Neural crest cell (in vitro differentiated cells): ENCODE measurements around the gene WSCD1. TPM values are rescaled to one million over a fixed set of nuclear protein-coding genes. Genes with fewer than 3 reads are reported as not detected.

Experiments
- DNase-seq: peaks from one replicate; pipeline ENCODE4 v3.0.0; 2021; ENCODE audit warnings: low read depth, mixed read lengths, low spot score
- H3K27ac Mint-ChIP-seq: one replicate; pipeline ENCODE4 v1.8.0; 2021; ENCODE audit warnings: mild to moderate bottlenecking, mixed read lengths; ENCODE audit not compliant: unreplicated experiment
- H3K27me3 Mint-ChIP-seq: 2 replicates; pipeline ENCODE4 v1.8.0; 2021; ENCODE audit warnings: low read depth, mild to moderate bottlenecking, mixed read lengths
- H3K36me3 Mint-ChIP-seq: 2 replicates; pipeline ENCODE4 v1.8.0; 2021; ENCODE audit warnings: low read depth, mild to moderate bottlenecking, mixed read lengths
- H3K4me1 Mint-ChIP-seq: 2 replicates; pipeline ENCODE4 v1.8.0; 2021; ENCODE audit warnings: mixed read lengths
- H3K4me3 Mint-ChIP-seq: one replicate; pipeline ENCODE4 v1.8.0; 2021; ENCODE audit warnings: mild to moderate bottlenecking, mixed read lengths
- H3K9me3 Mint-ChIP-seq: 2 replicates; pipeline ENCODE4 v1.8.0; 2021; ENCODE audit warnings: mixed read lengths
- total RNA-seq: library from RNA; stranded (reverse); gene quantifications from 2 replicates; pipeline ENCODE4 v1.2.1, GENCODE V29; 2021
- TF ChIP-seq, protein P1 (sequence below): fragments of 200-600 bp; sonication (generic); conservative IDR thresholded peaks from 2 replicates; pipeline ENCODE4 v1.5.0; 2021; ENCODE audit warnings: antibody characterized with exemption, mild to moderate bottlenecking

The WSCD1 gene
- total RNA-seq, 1 donor from 2014 or later = 93.3 TPM

DNA sequence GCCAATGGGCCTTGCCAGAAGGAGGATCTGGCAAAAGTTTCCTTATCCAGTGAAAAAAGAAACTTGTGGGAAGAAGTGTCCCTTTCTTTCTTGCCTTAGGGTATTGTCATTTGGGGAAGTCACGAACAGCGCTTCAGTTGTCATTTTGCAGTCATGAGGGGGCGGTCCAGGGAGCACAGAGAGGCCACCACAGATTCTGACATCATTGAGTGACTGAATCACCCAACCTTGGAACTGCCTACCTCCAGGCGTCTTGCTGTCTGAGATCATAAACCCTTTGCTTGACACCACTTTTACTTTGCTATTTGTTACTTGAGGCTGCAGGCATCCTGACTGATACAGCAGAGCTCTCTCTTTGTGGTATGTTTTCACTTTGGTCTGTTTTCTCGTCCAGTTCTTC lies 3.1 kb upstream of the WSCD1 start:
- H3K4me3 Mint-ChIP-seq = peak overlapping the region; percentile 10
- H3K9me3 Mint-ChIP-seq = no peaks in the 10 kb centered on the region
- H3K4me1 Mint-ChIP-seq = peaks cover 30% of the 10 kb centered on the region
- no peak overlapping the region for H3K27ac Mint-ChIP-seq
- DNase-seq = no peak
- TF ChIP-seq, protein P1, sequence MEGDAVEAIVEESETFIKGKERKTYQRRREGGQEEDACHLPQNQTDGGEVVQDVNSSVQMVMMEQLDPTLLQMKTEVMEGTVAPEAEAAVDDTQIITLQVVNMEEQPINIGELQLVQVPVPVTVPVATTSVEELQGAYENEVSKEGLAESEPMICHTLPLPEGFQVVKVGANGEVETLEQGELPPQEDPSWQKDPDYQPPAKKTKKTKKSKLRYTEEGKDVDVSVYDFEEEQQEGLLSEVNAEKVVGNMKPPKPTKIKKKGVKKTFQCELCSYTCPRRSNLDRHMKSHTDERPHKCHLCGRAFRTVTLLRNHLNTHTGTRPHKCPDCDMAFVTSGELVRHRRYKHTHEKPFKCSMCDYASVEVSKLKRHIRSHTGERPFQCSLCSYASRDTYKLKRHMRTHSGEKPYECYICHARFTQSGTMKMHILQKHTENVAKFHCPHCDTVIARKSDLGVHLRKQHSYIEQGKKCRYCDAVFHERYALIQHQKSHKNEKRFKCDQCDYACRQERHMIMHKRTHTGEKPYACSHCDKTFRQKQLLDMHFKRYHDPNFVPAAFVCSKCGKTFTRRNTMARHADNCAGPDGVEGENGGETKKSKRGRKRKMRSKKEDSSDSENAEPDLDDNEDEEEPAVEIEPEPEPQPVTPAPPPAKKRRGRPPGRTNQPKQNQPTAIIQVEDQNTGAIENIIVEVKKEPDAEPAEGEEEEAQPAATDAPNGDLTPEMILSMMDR = no peak
- peaks cover 41% of the 10 kb centered on the region for H3K27me3 Mint-ChIP-seq
- H3K36me3 Mint-ChIP-seq = no peaks in the 10 kb centered on the region

- peaks cover 36% of the 10 kb centered on the region for H3K27me3 Mint-ChIP-seq
- H3K27ac Mint-ChIP-seq = no peak overlapping the region
- H3K36me3 Mint-ChIP-seq = no peaks in the 10 kb centered on the region
- DNase-seq = peak; percentile 12
- H3K9me3 Mint-ChIP-seq = no peaks in the 10 kb centered on the region
- no peak overlapping the region for H3K4me3 Mint-ChIP-seq
- peaks cover 44% of the 10 kb centered on the region for H3K4me1 Mint-ChIP-seq
- TF ChIP-seq, protein P1 = no peak
Measured at GRCh38 chr17:6070430-6070912, 292 bp downstream of the WSCD1 start.

DNA sequence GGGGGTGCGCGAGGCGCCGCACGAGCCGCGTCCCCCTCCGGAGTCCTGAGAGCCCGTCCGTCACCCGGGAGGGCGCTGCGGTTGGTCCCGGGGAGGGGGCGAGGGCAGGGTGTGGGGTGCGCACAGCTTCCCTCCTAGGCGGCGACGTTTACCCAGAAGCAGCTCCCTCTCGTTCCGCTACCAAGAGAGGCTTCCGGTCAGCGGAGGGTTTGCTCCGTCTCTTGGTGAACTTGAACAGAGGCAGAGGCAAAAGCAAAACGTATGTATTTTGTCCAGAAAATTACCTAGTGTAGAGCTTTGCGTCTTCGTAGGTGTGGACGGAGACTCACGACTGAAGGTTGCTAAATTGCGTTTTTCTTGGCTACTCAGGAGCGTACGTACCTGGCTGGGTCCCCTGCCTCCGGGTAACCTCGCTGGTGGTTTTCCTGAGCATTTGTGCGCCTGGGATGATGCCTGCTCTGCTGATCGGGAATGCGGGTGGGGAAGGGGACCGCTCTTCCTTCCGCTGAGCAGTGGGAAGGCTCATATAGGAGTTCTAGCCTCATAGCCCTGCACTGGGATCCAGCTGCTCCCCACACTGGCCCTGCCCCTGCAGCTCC lies 833 bp downstream of the WSCD1 start:
- peak overlapping the region; percentile 96 for H3K4me3 Mint-ChIP-seq
- peaks cover 50% of the 10 kb centered on the region for H3K4me1 Mint-ChIP-seq
- peak; percentile 34 for DNase-seq

DNA sequence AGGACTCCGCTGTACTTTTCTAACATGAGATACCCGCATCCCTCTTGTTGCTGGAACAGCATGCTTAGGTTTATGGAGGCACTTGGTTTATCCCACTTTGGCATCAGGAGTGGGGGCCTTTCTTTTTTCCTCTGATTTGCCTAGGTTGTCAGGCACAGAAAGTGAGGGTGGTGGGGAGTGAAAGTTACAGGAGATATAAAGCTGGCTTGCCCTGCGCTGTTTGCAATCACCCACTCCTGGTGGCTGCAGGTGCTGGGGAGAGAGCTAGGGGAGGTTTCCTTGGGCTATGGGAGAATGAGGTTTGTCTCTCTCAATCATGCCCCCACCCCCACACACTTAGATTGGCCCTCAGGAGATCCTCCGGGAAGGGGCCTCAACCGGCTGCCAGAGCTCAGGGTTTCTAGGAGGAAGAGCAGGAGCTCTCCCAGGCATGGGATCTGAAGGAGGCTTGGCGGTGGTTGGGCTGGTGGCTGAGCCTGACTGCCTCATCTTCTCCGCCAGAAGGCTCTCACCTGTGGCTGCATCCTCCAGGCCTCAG lies 1.4 kb downstream of the WSCD1 start:
- peaks cover 55% of the 10 kb centered on the region for H3K4me1 Mint-ChIP-seq
- H3K27ac Mint-ChIP-seq = no peak overlapping the region
- DNase-seq = no peak
- H3K9me3 Mint-ChIP-seq = no peaks in the 10 kb centered on the region
- TF ChIP-seq, protein P1 = no peak
- H3K4me3 Mint-ChIP-seq = peak overlapping the region; percentile 96
- H3K27me3 Mint-ChIP-seq = peaks cover 30% of the 10 kb centered on the region
- no peaks in the 10 kb centered on the region for H3K36me3 Mint-ChIP-seq

More for the DNA sequence above, 833 bp downstream of the WSCD1 start:
- Mint-ChIP-seq H3K27me3 (peaks cover 32% of the 10 kb centered on the region), H3K9me3 (no peaks in the 10 kb centered on the region), H3K27ac (no peak overlapping the region), H3K36me3 (no peaks in the 10 kb centered on the region)
- TF ChIP-seq, protein P1 = no peak

- Mint-ChIP-seq H3K27ac (no peak overlapping the region), H3K9me3 (no peaks in the 10 kb centered on the region), H3K27me3 (peaks cover 25% of the 10 kb centered on the region), H3K4me1 (peaks cover 58% of the 10 kb centered on the region), H3K4me3 (peak overlapping the region; percentile 96), H3K36me3 (no peaks in the 10 kb centered on the region)
- no peak for DNase-seq
- TF ChIP-seq, protein P1 = no peak
Measured at GRCh38 chr17:6072157-6072556, 2.0 kb downstream of the WSCD1 start.
